ENCODE results near the gene XRN1. TPM values are rescaled to one million over a fixed set of nuclear protein-coding genes. Genes with fewer than 3 reads are reported as not detected.
"Not testable (repeated sequence)": the region's sequence is repeated elsewhere in the genome, so short reads cannot be mapped to it uniquely, and the experiment has no call there.

Gene XRN1
- total RNA-seq, 1 donor from 2014 or later, result 36.7 TPM

DNA sequence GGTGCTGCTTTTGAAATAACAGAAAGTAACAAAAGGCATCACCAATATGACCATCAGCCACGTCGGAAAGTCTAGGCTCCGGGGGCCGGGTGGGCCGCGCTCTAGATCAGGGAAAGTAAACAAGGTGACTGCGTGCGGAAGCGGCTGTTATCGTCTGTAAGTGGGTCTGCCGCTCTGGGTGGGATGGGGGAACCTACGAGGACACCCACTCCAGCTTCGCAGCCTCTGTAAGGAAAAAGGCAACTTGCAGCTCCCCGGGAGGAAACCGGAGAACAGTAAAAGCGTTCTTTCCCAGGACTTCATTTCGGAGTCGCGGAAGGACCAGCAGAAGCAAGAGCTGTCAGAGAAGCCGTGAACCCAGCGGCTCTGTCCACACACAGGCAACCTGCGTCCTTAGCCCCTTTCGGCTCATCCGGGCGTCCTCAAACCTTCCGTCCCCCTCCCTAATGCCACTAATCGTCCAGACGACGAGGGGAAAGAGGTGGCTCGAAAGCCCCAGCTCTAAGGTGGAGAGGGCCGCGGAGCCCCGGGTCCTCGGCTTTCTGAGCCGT, 461 bp downstream of the XRN1 start:
- H3K4me3 ChIP-seq (ENCODE audit: insufficient read depth, low read depth, low read length), result peak overlapping the region; percentile 99
- H3K79me2 ChIP-seq (ENCODE audit: insufficient read depth, low read length), result peaks cover 49% of the 10 kb centered on the region
- FAIRE-seq, result no peak
- Mint-ChIP-seq H3K27me3 (ENCODE audit: low read depth, unreplicated experiment) (no peaks in the 10 kb centered on the region), H3K9me3 (ENCODE audit: unreplicated experiment) (peaks cover 3% of the 10 kb centered on the region), H3K4me1 (ENCODE audit: low read depth, unreplicated experiment) (peaks cover 16% of the 10 kb centered on the region), H3K27ac (ENCODE audit: unreplicated experiment) (peak overlapping the region; percentile 97), H3K36me3 (ENCODE audit: low read depth, unreplicated experiment) (peaks cover 1% of the 10 kb centered on the region), H3K4me3 (ENCODE audit: unreplicated experiment) (peak overlapping the region; percentile 95)
- H3K4me1 ChIP-seq (ENCODE audit: insufficient read depth, low read length), result peaks cover 11% of the 10 kb centered on the region
- H3K27ac ChIP-seq (ENCODE audit: low read depth, low read length), result peak overlapping the region; percentile 98
- TF ChIP-seq EZH2 (IDR thresholded peaks at IDR 0.05; ENCODE audit: insufficient read depth, low read length), result no peak
- TF ChIP-seq, protein P1, sequence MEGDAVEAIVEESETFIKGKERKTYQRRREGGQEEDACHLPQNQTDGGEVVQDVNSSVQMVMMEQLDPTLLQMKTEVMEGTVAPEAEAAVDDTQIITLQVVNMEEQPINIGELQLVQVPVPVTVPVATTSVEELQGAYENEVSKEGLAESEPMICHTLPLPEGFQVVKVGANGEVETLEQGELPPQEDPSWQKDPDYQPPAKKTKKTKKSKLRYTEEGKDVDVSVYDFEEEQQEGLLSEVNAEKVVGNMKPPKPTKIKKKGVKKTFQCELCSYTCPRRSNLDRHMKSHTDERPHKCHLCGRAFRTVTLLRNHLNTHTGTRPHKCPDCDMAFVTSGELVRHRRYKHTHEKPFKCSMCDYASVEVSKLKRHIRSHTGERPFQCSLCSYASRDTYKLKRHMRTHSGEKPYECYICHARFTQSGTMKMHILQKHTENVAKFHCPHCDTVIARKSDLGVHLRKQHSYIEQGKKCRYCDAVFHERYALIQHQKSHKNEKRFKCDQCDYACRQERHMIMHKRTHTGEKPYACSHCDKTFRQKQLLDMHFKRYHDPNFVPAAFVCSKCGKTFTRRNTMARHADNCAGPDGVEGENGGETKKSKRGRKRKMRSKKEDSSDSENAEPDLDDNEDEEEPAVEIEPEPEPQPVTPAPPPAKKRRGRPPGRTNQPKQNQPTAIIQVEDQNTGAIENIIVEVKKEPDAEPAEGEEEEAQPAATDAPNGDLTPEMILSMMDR (IDR thresholded peaks at IDR 0.05; ENCODE audit: insufficient read depth, low read depth, low read length), result no peak
- peak; percentile 46 for DNase-seq (ENCODE audit: low read depth)
- H4K20me1 ChIP-seq (ENCODE audit: insufficient read depth, low read length), result peaks cover 15% of the 10 kb centered on the region
- no peaks in the 10 kb centered on the region for H3K9me3 ChIP-seq (ENCODE audit: insufficient read depth, low read depth, low read length)
- H3K9ac ChIP-seq (ENCODE audit: low read length), result peak overlapping the region; percentile 100
- H3K36me3 ChIP-seq (ENCODE audit: insufficient read depth, low read length), result peaks cover 3% of the 10 kb centered on the region
- H3K4me2 ChIP-seq (ENCODE audit: low read length), result peak overlapping the region; percentile 91
- H2AFZ ChIP-seq (ENCODE audit: low read depth, low read length), result peak overlapping the region; percentile 83
- no peaks in the 10 kb centered on the region for H3K27me3 ChIP-seq (ENCODE audit: insufficient read depth, low read length)

DNA sequence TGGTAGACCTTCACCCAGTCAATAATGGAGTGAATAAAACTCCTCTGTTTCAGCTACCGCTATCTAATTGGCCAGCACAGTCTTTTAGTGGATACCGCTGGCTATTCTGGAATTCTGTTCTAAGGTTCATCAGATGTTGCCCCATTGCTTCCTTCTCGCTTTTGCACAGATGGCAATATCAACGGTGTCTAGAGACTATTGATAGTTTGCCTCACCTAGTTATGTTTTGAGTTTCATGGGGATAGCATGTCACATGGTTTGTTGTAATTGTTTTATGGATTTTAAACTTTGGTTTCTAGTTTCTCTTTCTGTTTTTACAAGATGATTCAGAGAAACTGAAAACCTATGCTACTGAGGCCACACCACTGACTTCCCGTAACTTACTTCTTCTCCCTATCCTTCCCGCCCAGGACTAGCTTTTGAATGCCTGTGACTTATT, 2.0 kb downstream of the XRN1 start:
- peaks cover 11% of the 10 kb centered on the region for H3K4me1 ChIP-seq (ENCODE audit: insufficient read depth, low read length)
- H3K4me2 ChIP-seq (ENCODE audit: low read length), result peak overlapping the region; percentile 91
- Mint-ChIP-seq H3K27me3 (ENCODE audit: low read depth, unreplicated experiment) (no peaks in the 10 kb centered on the region), H3K4me1 (ENCODE audit: low read depth, unreplicated experiment) (peaks cover 16% of the 10 kb centered on the region), H3K36me3 (ENCODE audit: low read depth, unreplicated experiment) (no peaks in the 10 kb centered on the region), H3K4me3 (ENCODE audit: unreplicated experiment) (peak overlapping the region; percentile 95), H3K9me3 (ENCODE audit: unreplicated experiment) (peaks cover 3% of the 10 kb centered on the region), H3K27ac (ENCODE audit: unreplicated experiment) (peak overlapping the region; percentile 1)
- H3K27ac ChIP-seq (ENCODE audit: low read depth, low read length), result no peak overlapping the region
- no peak for TF ChIP-seq EZH2 (IDR thresholded peaks at IDR 0.05; ENCODE audit: insufficient read depth, low read length)
- TF ChIP-seq, protein P1 (IDR thresholded peaks at IDR 0.05; ENCODE audit: insufficient read depth, low read depth, low read length), result no peak
- H3K4me3 ChIP-seq (ENCODE audit: insufficient read depth, low read depth, low read length), result no peak overlapping the region
- DNase-seq (ENCODE audit: low read depth) (peak; percentile 30), FAIRE-seq (no peak)
- no peaks in the 10 kb centered on the region for H3K9me3 ChIP-seq (ENCODE audit: insufficient read depth, low read depth, low read length)
- peaks cover 15% of the 10 kb centered on the region for H4K20me1 ChIP-seq (ENCODE audit: insufficient read depth, low read length)
- H2AFZ ChIP-seq (ENCODE audit: low read depth, low read length), result no peak overlapping the region
- no peaks in the 10 kb centered on the region for H3K27me3 ChIP-seq (ENCODE audit: insufficient read depth, low read length)
- H3K79me2 ChIP-seq (ENCODE audit: insufficient read depth, low read length), result peaks cover 49% of the 10 kb centered on the region
- peak overlapping the region; percentile 100 for H3K9ac ChIP-seq (ENCODE audit: low read length)
- H3K36me3 ChIP-seq (ENCODE audit: insufficient read depth, low read length), result peaks cover 3% of the 10 kb centered on the region

DNA sequence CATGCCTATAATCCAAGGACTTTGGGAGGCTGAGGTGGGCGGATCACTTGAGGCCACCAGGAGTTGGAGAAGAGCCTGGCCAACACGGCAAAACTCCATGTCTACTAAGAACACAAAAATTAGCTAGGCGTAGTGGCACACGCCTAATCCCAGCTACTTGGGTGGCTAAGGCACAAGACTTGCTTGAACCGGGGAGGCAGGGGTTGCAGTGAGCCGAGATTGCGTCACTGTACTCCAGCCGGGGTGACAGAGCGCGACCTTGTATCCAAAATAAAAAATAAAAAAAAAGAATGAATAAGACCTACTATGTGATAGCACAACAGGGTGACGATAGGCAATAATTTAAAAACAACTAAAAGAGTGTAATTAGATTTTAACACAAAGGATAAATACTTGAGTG, 3.5 kb downstream of the XRN1 start:
- Histone ChIP-seq H3K79me2 (ENCODE audit: insufficient read depth, low read length) (peaks cover 62% of the 10 kb centered on the region), H3K36me3 (ENCODE audit: insufficient read depth, low read length) (no peaks in the 10 kb centered on the region), H3K9me3 (ENCODE audit: insufficient read depth, low read depth, low read length) (no peaks in the 10 kb centered on the region), H4K20me1 (ENCODE audit: insufficient read depth, low read length) (peaks cover 15% of the 10 kb centered on the region), H3K27ac (ENCODE audit: low read depth, low read length) (no peak overlapping the region), H3K9ac (ENCODE audit: low read length) (no peak overlapping the region), H3K4me3 (ENCODE audit: insufficient read depth, low read depth, low read length) (no peak overlapping the region), H3K27me3 (ENCODE audit: insufficient read depth, low read length) (no peaks in the 10 kb centered on the region), H2AFZ (ENCODE audit: low read depth, low read length) (no peak overlapping the region), H3K4me1 (ENCODE audit: insufficient read depth, low read length) (peaks cover 11% of the 10 kb centered on the region), H3K4me2 (ENCODE audit: low read length) (no peak overlapping the region)
- Mint-ChIP-seq H3K27me3 (ENCODE audit: low read depth, unreplicated experiment) (no peaks in the 10 kb centered on the region), H3K36me3 (ENCODE audit: low read depth, unreplicated experiment) (peaks cover 3% of the 10 kb centered on the region), H3K9me3 (ENCODE audit: unreplicated experiment) (peaks cover 3% of the 10 kb centered on the region), H3K4me3 (ENCODE audit: unreplicated experiment) (no peak overlapping the region), H3K4me1 (ENCODE audit: low read depth, unreplicated experiment) (peaks cover 16% of the 10 kb centered on the region), H3K27ac (ENCODE audit: unreplicated experiment) (no peak overlapping the region)
- DNase-seq (ENCODE audit: low read depth) (no peak), FAIRE-seq (no peak)
- TF ChIP-seq EZH2 (IDR thresholded peaks at IDR 0.05; ENCODE audit: insufficient read depth, low read length), result no peak
- TF ChIP-seq, protein P1 (IDR thresholded peaks at IDR 0.05; ENCODE audit: insufficient read depth, low read depth, low read length), result no peak

DNA sequence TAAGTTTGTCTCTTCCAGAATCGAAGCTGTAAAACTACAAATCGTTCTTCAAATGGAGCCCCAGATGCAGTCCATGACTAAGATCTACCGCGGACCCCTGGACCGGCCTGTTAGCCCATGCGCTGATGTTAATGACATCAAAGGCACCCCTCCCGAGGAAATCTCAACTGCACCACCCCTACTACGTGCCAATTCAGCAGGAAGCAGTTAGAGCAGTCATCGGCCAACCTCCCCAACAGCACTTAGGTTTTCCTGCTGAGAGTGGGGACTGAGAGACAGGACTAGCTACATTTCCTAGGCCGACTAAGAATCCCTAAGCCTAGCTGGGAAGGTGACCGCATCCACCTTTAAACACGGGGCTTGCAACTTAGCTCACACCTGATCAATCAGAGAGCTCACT, 4.8 kb downstream of the XRN1 start:
- not testable (repeated sequence) for H2AFZ ChIP-seq (ENCODE audit: low read depth, low read length); DNase-seq (ENCODE audit: low read depth); H3K9ac ChIP-seq (ENCODE audit: low read length); FAIRE-seq; H3K36me3 Mint-ChIP-seq (ENCODE audit: low read depth, unreplicated experiment); H3K4me3 ChIP-seq (ENCODE audit: insufficient read depth, low read depth, low read length); H3K9me3 Mint-ChIP-seq (ENCODE audit: unreplicated experiment); H3K27ac Mint-ChIP-seq (ENCODE audit: unreplicated experiment); H3K4me3 Mint-ChIP-seq (ENCODE audit: unreplicated experiment); H3K4me2 ChIP-seq (ENCODE audit: low read length); H3K27me3 ChIP-seq (ENCODE audit: insufficient read depth, low read length); H3K36me3 ChIP-seq (ENCODE audit: insufficient read depth, low read length); H3K9me3 ChIP-seq (ENCODE audit: insufficient read depth, low read depth, low read length); H3K27ac ChIP-seq (ENCODE audit: low read depth, low read length); H3K27me3 Mint-ChIP-seq (ENCODE audit: low read depth, unreplicated experiment)
- H3K79me2 ChIP-seq (ENCODE audit: insufficient read depth, low read length), result peaks cover 71% of the 10 kb centered on the region
- peaks cover 11% of the 10 kb centered on the region for H3K4me1 ChIP-seq (ENCODE audit: insufficient read depth, low read length)
- H4K20me1 ChIP-seq (ENCODE audit: insufficient read depth, low read length), result peaks cover 19% of the 10 kb centered on the region
- peaks cover 16% of the 10 kb centered on the region for H3K4me1 Mint-ChIP-seq (ENCODE audit: low read depth, unreplicated experiment)
